ENCODE results near the gene UCMA.

DNA sequence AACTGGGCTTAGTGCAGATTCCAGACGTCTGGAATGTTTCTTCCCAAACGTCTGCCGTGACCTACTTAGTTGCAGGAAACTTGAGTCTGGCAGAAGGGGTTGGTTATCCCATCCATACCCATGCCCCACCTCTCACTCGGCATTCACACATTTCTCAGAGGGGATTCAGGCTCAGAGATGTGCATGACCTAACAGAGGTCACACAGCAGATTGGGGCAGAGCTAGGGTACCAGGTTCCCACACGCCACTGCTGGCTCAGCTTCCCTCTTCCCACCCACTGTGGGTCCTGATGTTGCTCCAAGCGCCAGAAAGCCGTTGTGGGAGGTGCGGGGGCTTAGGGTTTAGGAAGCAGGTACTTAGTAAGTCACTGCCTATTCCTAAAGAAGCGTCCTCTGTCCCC is 3.0 kb downstream of the UCMA start:
- TF ChIP-seq, protein P1, sequence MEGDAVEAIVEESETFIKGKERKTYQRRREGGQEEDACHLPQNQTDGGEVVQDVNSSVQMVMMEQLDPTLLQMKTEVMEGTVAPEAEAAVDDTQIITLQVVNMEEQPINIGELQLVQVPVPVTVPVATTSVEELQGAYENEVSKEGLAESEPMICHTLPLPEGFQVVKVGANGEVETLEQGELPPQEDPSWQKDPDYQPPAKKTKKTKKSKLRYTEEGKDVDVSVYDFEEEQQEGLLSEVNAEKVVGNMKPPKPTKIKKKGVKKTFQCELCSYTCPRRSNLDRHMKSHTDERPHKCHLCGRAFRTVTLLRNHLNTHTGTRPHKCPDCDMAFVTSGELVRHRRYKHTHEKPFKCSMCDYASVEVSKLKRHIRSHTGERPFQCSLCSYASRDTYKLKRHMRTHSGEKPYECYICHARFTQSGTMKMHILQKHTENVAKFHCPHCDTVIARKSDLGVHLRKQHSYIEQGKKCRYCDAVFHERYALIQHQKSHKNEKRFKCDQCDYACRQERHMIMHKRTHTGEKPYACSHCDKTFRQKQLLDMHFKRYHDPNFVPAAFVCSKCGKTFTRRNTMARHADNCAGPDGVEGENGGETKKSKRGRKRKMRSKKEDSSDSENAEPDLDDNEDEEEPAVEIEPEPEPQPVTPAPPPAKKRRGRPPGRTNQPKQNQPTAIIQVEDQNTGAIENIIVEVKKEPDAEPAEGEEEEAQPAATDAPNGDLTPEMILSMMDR (conservative IDR thresholded peaks at IDR 0.05 in 1 of 2, IDR thresholded peaks at IDR 0.05 in 1 of 2; ENCODE audit: extremely low read depth in 1 of 2, insufficient read depth in 1 of 2, low read depth in 1 of 2, low read length in 2 of 2), result no peak
- no peak for TF ChIP-seq EZH2 (IDR thresholded peaks at IDR 0.05; ENCODE audit: borderline replicate concordance, low read length)
